DOHH2 (cell line): Measurements from ENCODE around the gene CFAP46.
"Not testable (repeated sequence)": the region's sequence is repeated elsewhere in the genome, so short reads cannot be mapped to it uniquely, and the experiment has no call there.

ENCODE experiments used
- EZH2phosphoT487 ChIP-seq: fragments of 200-600 bp; sonication (generic); IDR thresholded peaks from 2 replicates; pipeline ENCODE4 v1.6.1; 2017; ENCODE audit warnings: borderline replicate concordance, mild to moderate bottlenecking, antibody characterized with exemption, low read length, moderate library complexity, mixed read lengths
- TF ChIP-seq, protein P1 (sequence below): fragments of 200-600 bp; sonication (generic); IDR thresholded peaks from one replicate; pipeline ENCODE4 v1.5.1; 2014; ENCODE audit warnings: antibody characterized with exemption, mild to moderate bottlenecking, low read depth, low read length; ENCODE audit not compliant: poor library complexity, severe bottlenecking

- TF ChIP-seq, protein P1, sequence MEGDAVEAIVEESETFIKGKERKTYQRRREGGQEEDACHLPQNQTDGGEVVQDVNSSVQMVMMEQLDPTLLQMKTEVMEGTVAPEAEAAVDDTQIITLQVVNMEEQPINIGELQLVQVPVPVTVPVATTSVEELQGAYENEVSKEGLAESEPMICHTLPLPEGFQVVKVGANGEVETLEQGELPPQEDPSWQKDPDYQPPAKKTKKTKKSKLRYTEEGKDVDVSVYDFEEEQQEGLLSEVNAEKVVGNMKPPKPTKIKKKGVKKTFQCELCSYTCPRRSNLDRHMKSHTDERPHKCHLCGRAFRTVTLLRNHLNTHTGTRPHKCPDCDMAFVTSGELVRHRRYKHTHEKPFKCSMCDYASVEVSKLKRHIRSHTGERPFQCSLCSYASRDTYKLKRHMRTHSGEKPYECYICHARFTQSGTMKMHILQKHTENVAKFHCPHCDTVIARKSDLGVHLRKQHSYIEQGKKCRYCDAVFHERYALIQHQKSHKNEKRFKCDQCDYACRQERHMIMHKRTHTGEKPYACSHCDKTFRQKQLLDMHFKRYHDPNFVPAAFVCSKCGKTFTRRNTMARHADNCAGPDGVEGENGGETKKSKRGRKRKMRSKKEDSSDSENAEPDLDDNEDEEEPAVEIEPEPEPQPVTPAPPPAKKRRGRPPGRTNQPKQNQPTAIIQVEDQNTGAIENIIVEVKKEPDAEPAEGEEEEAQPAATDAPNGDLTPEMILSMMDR: not testable (repeated sequence)
- not testable (repeated sequence) for TF ChIP-seq EZH2phosphoT487
Measured at GRCh38 chr10:132930701-132931100, 11.7 kb downstream of the CFAP46 start.
